NOMO-1 treated with dmso at 0.1 percent for 144 hours (cell line): ENCODE measurements around the gene ANTXR1.
"Not testable (repeated sequence)": the region's sequence is repeated elsewhere in the genome, so short reads cannot be mapped to it uniquely, and the experiment has no call there.

Experiments
- DNase-seq: peaks from one replicate; lab custom pipeline; 2025; ENCODE audit not compliant: unreplicated experiment; lab: John Stamatoyannopoulos, UW

ANTXR1 gene

DNA sequence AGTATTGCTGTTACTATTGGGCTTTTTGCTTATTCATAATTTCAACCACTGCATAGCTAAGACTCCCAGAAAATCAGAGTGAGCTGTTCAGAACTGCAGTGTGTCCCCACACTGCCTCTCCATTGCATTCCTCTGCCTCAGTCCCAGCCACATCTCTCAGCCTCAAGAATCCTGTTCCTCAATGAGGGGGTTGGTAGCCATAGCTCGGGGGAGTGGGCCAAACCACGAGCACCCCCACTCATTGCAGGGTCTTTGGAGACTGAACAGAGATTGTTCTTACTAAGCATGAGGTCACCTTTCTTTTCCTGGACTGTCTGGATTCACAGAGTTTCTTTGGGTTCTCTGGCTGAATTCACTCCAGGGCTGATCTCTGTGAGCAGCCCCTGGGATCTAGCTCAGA, 213.0 kb downstream of the ANTXR1 start:
- no peak for DNase-seq

DNA sequence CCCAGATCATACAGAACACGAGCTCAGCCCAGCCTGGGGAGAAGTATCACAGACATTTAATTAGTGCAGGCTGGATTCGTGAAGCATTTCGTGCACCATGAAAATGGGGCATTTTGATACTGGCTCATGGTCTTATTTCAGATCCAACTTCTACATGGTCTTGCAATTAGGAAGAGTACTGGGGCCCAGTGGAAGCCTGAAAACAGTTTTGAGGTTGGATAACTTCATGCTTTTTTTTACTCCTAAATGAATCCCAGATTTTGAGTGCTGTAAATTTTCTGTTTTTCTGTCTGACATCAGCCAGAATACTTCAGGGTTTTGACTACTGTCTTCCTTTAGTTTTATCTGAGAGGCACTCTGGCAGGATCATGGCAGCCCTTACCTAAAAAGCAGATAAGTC, 213.9 kb downstream of the ANTXR1 start:
- no peak for DNase-seq

DNA sequence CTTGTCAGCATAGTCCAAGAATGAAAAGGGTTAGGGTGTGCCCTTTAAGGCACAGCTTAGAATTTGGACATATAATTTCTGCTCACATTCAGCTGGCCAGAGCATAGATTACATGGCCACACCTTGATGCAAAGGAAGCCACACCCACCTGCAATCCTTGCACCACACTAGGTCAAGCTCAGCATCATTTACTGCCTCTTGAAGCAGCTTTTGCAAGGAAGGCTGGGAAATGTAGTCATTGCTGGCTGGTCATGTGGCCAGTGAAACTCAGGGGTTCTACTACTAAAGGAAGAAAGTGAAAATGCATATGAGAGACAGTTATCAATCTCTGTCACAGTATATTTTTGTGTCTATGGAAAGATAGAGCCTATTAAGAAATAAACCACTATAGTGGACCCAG, 214.7 kb downstream of the ANTXR1 start:
- no peak for DNase-seq

DNA sequence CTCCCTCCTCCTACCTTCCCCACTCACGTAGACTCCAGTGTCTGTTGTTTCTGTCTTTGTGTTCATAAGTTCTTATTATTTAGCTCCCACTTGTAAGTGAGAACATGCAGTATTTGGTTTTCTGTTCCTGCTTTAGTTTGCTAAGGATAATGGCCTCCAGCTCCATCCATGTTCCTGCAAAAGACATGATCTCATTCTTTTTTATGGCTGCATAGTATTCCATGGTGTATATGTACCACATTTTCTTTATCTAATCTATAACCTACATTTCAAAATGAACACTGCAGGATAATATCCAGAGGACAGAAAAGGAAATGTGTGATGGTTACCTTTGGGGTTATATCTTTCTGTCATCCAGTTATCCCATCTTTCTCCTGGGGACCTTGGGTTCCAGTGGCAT, 218.0 kb downstream of the ANTXR1 start:
- DNase-seq: not testable (repeated sequence)

DNA sequence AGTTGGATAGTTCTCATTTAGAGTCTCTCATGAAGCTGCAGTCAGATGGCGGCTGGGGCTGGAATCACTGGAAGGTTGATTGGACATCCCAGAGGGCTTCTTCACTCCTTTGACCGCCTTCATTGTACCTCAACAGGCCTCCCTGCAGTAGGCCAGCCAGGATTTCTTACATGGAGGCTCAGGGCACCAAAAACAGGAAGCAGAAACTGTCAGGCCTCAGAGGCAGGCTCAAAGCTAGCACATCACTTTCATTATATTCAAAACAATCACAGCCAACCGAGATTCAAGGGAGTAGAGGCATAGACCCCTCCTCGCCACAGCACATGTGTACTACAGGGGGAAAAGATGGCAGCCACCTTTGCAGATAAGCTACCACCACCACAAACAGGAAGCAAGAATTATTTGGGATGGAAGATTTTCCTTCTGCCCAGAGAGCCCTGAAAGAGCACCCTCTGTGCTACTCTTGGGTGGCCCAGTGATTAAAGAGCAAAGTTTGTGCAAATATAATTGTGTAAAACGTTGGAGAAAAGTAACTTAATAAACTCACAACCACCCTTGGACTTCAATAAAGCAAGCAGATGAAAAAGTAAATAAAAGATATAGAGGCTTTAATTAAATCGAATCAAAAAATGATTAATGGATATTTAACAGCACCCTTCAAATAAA, 218.8 kb downstream of the ANTXR1 start:
- no peak for DNase-seq

DNA sequence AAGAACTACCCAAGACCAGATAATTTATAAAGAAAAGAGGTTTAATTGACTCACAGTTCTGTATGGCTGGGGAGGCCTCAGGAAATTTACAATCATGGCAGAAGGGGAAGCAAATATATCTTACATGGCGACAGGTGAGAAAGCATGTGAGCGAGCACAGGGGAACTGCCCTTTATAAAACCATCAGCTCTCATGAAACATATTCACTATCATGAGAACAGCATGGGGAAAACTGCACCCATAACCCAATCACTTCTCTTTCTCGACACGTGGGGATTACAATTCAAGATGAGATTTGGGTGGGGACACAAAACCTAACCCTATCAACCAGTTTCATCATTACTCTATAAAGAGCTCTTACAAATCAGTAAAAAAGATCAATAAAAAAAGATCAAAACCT, 222.9 kb downstream of the ANTXR1 start:
- DNase-seq: not testable (repeated sequence)

DNA sequence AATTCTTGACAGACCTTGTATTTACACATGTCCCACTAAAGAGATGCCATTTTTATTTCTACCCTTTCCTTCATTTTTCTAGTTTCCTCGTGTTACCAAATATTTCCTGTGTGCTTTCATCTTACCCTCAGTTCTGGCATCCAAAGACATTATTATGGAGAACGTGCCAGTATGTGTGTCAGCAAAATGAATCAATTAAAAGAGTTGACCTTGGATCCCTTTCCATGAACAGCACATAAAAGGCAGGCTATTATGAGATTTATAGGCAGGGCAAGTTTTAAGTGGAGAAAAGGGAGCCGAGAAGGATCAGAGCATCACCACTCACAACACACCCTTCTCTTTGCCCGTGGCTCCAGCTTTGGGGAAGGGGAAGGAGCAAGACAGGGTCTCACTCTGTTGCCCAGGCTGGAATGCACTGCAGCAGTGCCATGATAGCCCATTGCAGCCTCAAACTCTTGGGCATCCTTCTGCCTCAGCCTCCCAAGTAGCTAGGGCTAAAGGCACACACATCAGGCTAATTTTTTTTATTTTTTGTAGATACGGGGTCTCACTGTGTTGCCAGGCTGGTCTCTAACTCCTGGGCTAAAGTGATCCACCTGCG, 224.2 kb downstream of the ANTXR1 start:
- no peak for DNase-seq

DNA sequence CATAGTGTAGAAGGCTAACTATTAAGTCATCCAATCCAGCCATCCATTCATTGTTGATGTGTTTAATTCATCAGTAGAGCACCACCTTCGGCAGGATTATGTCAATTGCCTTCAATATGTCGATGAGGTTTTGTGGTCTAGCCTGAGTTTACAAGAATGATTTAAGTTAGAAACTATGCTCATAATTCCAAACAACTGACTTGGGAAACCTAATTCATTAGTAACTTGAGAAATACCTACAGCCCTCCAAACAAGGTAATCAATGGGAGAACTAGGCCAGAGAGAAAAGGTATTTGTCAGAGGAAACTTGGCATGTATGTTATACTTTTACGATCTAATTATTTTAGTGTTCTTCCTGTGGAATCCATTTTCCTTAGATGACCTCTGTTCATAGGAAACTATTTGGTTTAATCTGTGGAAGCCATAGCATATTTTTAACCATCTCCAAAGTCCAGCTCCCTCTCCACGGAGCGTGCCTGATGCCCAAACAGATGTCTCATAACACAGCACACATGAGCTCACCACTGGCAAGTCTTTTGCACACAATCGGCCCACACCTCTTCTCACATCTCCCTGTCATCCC, 225.6 kb downstream of the ANTXR1 start:
- DNase-seq: no peak

DNA sequence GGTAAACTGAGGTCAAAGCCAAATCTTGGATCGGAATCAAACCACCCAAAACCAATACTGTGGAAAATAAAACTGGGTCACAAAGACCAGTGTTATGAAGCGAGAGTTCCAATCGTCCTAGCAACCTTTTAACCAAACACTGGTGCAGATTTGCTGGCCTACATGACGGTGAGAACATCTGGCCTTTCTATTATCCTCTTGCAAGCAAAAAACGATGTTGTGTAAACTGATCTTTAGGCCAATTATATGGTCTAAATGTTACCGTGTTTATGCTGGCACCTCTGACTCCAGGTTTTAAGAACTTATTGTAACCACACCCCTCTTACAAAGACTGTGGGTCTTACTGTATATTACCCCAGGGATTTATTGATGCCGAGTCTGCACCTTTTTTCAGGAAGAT, 228.1 kb downstream of the ANTXR1 start:
- no peak for DNase-seq

DNA sequence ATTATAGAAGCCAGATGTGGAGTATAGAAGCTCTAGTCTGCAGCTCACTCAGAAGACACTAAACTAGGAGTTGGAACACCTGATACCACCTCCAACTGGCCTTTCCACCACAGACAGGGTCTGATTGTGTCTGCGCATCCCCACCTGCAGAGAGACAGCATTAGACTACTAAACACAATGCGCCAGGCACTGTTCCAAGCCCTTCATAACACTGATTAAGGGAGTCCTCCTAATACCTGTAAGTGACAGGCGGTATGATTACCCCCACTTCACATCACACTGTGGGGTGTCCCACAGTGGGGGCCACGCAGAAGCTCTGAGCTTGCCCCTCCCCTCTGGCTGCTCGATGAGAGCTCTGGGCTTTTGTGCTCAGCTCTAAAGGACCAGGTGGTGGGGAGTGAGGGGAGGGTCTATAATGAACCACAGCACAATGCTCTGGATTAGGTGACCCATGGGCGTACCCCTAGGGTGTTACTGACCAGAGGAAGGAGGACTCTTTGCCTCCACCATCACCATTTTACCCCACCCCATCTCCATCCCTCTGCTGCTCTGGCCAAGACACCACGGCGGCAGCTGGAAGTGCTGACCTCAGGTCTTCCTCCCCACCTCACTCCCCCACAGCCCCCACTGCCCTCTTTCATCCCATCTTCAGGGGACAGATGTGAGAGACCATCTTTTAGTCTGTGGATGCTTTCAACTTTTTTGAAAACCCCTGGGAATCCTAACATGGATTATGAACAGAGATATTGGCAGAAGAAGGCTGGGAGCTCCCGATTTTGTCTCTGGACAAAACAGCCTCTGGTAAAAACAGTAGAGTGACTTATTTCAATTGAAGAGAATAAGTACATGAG, 228.9 kb downstream of the ANTXR1 start:
- no peak for DNase-seq

DNA sequence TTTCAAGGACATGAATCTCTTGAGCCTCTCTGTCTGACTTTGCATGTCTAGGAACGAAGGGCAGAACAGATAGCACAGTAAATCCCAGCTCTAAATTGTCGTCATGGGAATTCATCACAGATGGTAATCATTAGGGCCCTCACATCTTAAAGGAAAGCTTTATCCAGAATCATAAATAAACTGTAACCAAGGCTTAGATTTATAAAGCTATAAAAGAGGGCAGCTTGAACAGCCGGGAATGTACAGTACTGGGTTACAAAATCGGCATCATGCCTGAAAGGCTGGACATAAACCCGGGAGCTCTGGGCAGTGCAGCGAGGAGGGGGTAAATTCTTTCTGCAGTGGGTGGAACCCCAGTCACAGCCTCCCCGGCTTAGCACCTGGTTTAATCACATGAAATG, 229.7 kb downstream of the ANTXR1 start:
- no peak for DNase-seq

DNA sequence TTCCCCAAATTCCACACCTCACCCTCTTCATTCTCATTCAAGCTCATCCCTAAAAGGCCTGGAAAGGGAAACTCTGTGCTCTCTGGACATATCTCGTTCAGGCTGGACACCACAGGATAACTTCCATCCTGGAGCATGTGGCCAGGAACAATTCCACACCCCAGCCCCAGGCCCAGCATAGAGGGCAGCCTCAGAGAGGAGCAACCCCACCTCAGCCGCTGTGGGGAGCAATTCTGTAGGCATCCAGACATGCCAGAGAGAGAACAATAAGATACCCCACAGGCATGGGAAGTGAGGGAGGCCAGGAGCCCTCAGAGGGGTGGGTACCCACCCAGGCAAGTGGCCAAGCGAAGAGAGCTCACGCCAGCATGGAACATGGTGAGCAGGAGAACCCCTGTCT, 230.7 kb downstream of the ANTXR1 start:
- DNase-seq: no peak

DNA sequence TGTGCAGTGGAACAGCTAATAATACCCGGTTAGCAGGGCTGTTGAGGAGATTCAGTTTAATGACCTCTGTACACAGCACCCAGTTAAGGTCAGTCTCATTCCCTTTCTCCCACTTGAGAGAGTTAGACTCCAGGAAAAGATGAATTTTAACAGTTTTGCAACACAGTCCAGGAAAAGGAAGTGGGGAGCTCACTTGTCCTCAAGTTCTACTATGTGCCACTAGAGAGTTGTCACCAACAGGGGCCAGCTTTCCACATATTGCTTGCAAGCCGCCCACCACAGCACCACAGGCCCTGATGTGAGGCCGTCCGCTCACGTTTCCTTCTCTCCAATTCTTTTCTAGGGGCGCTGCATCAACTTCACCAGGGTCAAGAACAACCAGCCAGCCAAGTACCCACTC, 231.9 kb downstream of the ANTXR1 start:
- no peak for DNase-seq

DNA sequence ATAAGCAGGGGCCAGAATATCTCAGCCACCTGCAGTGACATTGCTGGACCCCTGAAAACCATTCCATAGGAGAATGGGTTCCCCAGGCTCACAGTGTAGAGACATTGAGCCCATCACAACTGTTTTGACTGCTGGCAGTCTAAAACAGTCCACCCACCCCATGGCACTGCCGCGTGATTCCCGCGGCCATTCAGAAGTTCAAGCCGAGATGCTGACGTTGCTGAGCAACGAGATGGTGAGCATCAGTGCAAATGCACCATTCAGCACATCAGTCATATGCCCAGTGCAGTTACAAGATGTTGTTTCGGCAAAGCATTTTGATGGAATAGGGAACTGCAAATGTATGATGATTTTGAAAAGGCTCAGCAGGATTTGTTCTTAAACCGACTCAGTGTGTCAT, 234.6 kb downstream of the ANTXR1 start:
- DNase-seq: no peak

DNA sequence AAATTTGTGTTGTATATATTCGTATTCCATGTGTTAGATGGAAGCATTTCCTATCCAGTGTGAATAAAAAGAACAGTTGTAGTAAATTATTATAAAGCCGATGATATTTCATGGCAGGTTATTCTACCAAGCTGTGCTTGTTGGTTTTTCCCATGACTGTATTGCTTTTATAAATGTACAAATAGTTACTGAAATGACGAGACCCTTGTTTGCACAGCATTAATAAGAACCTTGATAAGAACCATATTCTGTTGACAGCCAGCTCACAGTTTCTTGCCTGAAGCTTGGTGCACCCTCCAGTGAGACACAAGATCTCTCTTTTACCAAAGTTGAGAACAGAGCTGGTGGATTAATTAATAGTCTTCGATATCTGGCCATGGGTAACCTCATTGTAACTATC, 235.3 kb downstream of the ANTXR1 start:
- no peak for DNase-seq

DNA sequence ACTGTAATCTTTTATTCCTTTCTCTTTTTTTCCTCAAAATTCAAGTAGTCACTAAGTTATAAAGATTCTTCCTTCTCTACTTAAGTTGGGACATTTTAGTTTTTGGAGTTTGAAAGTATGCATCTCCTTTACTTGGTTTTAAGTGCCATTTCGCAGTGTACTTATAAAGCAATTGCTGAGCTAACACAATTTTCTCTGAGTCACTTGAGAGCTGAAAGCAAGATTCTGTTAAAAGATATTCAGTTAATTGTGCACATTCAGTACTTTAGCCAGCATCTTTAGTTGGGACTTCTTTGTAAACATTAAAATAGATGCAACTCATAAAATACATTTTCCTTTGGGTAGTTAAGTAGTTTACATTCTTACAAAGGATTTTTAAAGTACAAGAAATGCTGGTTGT, 238.0 kb downstream of the ANTXR1 start:
- DNase-seq: no peak

DNA sequence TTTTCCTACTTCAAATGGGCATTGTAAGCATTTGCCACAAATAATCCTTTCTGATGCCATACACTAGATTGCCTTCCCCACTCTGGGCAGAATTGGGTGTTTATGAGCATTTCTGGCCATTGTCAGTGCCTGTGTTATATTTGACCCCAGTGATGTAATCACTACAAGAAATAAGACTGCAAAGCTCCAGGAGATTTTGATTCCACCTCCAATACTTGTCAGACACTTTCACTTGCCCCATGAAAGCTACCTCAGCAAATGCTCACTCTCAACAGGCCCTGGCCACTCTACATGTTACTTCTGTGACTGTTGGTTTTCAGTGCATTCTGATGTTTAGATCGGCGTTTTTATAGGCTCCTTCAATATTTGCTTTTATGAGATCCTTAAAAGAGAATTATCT, 239.0 kb downstream of the ANTXR1 start:
- DNase-seq: no peak

DNA sequence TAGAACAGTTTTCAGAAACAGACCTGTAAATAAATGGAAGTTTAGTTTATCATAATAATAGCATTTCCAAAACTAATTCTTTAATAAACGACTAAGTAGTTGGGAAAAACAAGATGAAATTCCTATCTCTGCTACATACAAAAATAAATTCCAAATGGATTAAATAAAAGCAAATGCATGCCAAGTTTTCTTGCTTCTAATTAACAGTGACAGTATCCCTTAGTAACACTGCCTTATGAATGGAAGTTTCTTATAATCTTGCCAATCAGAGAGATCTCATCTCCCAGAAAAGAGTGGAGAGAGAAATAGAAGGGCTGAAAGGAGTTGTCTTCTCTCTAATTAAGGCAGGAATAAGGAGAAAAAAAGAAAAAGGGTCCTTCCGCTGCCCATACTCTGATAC, 240.1 kb downstream of the ANTXR1 start:
- DNase-seq: no peak

DNA sequence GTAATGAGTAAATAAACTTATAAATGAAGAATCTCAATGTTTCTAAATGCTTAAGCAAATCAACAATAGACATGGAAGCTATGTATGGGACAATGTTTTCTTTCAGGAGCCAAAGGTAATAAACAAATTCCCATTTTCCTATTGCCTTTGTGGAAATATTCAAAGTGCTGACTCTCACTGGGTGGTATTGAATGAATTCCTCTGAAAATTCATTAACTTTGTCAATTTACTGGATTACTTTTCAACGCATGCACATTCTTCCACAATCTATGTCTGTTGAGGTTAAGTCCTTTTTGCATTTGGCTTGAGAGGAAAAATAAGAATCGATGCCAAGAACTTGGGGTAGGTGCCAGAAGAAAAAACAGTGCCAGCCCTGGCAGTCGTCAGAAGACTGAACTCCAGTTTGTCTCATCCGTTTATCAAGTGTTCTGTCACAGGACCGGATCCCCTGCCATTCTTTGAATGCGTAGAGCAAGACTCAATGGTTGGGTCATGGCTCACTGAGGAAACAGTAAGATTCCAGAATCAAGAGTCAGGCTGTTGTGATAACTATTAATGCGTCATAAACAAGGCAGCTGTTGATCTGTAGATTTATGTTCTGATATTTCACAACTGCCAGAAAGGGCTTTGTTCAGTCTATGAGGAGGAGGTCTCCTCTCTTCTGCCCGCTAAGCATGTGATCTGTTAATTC, 240.8 kb downstream of the ANTXR1 start:
- DNase-seq: no peak

DNA sequence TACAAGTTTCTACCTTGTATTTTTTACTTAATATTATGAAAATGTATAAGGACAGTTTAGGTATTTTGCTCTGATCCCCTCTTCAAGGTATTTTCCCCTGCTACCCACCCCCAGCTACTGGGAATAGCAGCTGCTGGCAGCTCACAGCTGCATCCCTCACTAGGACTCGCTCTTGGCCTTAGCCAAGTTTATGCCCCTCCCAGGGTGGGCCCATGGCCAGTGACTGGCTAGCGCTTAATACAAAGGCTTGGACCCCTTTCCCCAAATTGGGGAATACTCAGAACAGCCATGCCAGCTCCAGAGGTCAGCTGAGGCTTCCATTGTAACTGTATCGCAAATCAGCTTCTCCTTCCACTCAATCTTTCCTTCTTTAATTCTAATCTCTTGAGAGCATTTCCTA, 242.8 kb downstream of the ANTXR1 start:
- DNase-seq: no peak

DNA sequence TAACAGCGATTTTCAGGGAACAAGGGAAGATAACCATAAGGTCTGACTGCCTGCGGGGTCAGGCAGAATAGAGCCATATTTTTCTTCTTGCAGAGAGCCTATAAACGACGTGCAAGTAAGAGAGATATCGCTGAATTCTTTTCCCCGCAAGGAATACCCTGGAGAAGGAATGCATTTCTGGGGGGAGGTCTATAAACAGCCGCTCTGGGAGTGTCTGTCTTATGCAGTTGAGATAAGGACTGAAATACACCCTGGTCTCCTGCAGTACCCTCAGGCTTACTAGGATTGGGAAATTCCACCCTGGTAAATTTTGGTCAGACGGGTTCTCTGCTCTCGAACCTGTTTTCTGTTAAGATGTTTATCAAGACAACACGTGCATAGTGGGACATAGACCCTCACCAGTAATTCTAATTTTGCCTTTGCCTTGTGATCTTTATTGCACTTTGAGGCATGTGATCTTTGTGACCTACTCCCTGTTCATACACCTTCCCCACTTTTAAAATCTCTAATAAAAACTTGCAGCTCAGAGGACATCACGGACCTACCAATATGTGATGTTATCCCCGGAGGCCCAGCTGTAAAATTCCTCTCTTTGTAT, 247.1 kb downstream of the ANTXR1 start:
- not testable (repeated sequence) for DNase-seq
